HuH-7.5 (cell line): ENCODE measurements around the gene SMYD1.
A peak's percentile ranks its signal among the peaks of the same experiment; 100 is the strongest.

Source experiments
- DNase-seq: peaks from one replicate; pipeline ENCODE4 v3.0.0; 2011; ENCODE audit warnings: low spot score

SMYD1 gene

DNA sequence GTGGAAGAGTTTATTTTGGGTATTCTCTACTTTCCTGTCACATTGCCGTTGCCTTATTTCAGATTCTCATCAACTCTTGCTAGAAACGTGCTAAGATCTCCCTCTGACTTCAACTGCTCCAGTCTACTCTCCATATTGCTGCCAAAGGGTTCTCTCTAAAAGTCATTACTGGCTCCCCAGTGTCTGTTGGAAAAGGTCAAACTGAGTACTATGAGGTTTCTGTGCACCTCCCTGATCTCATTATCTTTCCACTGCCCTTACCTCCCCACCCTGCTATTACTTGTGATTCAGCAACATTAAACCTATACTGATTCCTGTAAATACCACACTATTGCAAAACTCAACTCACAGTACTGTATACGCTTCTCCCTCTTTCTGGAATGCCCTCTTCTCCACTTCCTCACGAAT, 10.2 kb upstream of the SMYD1 start:
- no peak for DNase-seq

DNA sequence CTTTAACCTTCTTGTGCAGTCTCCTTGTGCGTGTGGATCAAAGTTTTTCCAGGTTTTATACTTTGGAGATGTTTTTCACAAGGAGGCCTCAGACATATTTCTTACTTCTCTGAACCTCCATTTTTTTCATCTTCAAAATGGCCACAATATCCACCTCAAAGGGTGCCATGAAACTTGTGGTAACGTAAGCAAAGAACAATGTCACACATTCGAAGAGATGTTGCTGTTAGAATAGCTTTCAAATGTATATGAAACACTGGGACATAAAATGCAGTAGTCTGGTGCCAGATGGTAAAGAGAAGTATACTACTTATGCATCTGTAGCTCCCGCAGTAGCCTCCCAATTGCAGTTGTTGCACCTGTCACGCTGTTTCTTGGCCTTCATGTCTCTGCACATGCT, 9.4 kb upstream of the SMYD1 start:
- DNase-seq: no peak

DNA sequence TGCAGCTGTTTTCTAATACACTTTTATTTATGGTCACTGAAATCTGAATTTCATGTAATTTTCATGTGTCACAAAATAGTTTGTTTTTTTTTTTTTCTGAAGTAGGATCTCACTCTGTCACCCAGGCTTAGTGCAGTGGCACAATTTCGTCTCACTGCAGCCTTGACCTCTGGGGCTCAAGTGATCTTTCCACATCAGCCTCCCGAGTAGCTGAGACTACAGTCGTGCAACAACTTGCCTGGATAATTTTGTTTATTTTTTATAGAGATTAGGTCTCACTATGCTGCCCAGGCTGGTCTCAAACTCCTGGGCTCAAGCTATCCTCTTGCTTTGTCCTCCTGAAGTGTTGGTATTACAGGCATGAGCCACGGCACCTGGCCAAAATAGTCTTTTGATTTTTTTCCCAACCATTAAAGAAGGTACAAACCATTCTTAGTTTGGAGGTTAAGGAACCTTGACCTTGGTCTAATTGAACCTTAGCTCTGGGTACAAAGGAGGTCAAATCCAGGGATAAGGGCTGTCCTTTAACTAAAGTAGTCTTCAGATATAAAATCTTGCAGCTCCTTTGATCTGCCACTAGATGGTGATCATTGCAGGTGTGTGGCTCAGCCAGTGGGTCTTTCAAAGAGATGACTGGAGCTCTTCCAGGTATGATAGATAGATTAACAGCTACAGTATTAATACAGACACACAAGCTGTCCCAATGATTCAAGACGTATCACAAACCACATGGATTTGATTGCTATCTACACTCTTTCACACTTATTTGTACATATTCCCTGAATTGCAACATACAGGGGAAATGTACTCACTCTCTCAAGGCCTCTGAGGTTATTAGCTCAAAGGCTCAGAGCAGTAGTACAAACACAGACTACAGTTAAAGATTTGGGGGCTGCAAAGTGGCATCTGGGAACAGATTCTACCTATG, 7.4 kb upstream of the SMYD1 start:
- DNase-seq: peak; percentile 76

DNA sequence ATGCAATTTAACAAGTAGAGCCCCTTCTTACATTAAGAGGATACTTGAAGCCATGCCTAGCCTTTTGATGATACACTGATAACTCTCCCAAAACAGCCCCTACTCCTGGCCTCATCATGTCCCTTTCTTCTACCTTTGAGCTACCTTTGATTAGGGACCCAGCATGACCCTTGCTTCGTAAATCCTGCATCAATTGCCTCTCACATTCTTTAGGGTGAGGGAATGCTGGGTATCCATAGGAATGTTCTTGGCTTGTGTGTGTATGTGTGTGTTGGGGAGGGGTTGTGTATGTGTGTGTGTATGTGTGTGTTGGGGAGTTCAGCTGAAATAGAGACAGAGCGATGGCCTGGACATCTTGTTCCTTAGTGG, 6.7 kb upstream of the SMYD1 start:
- no peak for DNase-seq

DNA sequence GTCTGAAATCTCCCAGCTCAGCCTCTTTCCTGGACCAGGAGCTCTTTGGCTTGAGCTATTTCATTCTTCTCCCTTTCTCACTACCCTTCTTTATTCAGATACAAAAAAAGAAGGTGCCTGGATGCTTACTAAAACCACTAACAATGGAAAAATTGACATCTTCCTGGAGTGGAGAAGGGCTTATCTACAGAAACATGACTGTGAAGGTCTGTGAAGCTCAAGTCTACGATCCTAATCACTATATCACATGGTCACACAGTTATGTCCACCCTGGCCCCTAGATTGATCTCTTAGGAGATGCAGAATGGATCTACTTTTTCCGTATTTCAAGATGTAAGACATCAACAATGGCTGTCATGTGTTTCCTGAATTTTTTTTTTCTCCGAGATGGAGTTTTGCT, 6.3 kb upstream of the SMYD1 start:
- no peak for DNase-seq

DNA sequence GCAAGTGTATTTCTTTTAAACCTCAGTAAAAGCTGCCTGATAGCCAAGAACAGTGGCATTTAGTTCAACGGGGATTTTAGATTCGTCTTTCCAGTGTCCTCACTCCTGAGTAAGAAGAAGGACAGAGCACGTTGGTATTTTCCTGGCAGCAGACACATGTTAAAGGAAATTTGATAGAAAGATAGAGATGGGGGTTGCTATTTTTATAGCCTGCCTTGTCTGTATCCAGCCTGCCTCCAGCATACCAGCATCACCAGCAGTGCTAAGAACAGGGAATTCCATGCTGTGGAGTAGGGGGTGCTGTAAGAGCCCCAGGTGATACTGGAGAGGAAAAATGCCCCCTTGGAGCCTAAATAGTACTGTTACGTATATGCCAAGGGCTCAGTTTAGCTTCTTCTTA, 1.1 kb upstream of the SMYD1 start:
- DNase-seq: no peak

DNA sequence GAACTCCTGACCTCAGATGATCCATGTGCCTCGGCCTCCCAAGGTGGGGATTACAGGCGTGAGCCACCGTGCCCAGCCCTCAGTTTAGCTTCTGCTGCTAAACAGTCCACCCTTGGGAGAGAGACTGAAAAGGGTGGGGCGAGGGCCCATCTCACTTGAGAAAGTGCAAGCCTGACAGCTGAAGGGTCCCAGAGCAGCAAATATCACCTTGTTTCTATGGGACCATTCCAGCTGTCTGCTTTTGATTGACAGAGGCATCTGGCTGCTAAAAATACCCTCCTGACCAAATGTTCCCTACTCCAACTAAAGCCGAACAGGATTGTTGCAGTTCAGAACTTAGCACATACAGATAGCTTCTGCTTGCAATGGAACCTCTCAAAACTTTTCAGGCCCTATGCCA, 436 bp upstream of the SMYD1 start:
- DNase-seq: no peak

DNA sequence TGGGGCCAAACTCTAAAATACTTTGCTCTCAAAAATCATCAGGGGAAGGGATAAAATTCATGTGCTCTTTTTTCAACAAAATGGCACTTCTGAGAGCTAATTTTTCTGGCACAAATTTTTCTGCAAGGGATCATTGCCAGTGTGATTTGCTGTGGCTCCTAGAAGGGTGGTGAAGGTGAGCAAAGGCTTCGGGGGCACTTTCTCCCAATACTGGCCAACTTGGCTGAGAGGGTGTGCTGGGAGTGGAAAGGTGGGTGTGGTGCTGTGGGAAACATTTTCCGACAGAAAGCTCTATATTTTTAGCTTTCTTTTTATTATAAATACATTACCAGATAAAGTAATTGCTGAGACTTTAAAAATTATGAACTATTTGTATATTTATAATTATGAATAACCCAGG, 419 bp downstream of the SMYD1 start:
- no peak for DNase-seq

DNA sequence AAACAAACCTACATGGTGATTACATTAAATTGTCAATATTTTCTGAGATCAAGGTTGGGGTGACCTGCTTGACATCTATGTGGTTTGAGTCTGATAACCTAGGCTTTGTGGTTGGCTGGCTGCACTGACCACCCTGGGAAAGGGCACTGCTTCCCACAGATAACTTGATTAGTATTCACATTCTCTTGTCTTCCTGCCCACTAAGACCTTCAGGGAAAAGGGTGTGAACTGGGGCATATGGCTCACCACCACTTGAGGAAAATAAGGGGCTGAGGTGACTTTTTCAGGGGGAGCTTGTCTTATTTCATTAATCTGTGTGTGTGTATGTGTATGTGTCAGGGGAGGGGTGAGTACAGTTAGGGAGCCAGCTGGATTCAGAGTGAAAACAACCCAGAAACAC, 1.5 kb downstream of the SMYD1 start:
- DNase-seq: no peak

DNA sequence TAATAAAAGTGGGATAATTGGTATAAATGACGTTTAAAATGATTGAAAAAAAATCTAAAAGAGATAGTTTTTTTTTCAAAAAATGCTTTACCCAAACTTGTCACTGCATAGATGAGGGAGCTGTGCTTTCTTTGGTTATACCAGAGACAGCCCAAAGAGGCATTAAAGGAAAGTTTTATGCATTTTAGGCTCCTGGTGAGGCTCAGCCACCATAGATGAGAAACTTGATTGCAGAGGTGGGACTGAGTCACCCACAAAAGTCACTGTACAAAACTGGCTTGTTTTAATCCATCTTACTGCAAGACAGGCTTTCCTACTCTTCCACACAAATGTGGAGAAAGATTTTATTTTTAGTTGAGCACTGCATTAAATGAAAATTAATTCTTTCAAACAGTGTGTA, 2.4 kb downstream of the SMYD1 start:
- DNase-seq: no peak

DNA sequence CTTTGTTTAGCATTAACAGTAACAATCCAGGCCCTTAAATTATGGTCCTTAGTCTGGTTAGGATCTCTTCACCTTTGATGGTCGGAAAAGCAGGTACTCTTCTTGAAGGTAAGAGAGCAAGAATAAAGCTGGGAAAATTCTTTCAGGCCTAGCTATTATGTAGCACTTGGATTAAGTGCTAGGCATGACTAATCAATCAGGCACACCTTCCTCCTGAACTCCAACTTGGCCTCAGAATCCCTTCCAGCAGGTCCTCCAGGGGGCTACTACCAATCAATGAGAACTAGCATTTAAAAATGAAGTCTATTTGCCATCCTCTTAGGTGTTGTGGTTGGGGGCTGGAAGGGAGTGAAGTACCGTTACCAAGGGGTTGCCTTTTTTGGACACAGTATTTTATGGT, 3.7 kb downstream of the SMYD1 start:
- DNase-seq: no peak

DNA sequence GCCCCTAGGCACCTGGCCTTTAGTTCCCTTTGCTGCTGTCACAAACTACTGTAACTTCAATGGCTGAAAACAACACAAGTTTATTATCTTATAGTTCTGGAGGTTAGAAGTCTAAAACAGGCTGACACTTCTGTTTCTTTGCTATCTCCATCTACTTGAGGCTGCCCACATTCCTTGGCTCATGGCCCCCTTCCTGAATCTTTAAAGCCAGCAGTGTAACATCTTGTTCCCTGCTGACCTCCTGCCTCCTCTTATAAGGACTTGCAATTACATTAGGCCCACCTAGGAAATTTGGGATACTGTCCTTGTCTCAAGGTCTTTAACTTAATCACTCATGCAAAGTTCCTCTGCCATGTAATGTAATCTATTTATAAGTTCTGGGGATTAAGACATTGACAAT, 6.5 kb downstream of the SMYD1 start:
- no peak for DNase-seq

DNA sequence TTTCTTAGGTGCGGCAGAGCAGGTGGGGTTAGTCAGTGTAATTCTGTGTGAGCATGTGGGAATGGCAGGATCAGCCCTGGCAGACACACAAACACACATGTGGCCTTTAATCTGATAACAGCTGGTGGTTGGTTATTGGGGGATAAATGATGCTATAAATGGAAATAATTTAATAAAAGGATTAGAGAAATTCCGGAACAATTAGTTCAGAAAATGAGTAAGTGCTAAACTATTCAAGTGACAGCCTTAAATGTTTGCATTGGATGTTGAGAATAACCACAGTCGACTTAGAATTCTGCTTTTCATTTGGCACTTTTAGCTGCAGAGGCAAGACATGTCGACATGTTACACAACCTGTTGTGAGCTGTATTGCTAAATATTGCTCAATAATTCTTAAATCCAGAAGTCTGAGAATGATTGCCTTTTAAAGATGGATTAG, 7.2 kb downstream of the SMYD1 start:
- DNase-seq: no peak

DNA sequence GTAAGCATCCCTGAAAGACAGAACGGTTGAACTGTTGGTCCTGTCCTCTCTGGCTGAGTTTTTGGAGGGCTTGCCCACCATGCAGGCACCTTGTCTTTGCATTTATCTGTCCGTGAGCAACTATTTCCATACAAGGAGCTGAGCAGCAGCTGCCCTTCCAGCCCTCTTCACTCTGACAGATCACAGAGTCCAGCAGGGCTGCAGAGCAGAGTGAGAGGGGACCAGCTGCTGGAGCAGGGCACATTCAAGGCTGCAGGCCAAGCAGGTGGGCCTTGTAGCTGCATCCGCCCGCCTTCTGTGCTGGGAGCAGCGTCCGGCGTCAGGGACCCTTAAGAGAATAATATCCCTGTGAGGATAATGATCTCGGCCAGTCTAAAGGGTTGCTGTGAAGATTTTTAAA, 9.5 kb downstream of the SMYD1 start:
- no peak for DNase-seq

DNA sequence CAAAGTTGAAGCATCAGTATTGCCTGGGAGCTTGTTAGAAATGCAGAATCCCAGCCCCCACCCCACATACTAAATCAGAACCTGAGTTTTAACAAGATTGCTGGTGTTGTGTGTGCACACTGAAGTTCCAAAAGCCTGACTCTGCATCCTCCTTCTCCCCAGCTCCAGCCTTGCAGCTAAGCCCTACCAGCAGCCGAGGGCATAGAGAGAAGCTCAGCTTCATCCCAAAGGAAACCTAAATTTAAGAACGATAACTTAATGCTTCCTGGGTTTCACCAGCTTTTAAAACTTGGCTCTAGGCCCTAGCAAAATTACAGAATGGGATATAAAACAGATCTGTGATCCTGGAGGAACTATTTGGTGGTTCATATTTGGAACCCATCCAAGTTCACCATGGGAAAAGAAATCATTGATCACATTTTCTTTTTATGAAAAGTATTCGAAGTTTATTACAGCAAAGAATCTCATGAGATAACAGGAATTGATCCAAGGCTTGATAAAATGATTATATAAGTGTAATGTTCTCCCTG, 11.1 kb downstream of the SMYD1 start:
- no peak for DNase-seq

DNA sequence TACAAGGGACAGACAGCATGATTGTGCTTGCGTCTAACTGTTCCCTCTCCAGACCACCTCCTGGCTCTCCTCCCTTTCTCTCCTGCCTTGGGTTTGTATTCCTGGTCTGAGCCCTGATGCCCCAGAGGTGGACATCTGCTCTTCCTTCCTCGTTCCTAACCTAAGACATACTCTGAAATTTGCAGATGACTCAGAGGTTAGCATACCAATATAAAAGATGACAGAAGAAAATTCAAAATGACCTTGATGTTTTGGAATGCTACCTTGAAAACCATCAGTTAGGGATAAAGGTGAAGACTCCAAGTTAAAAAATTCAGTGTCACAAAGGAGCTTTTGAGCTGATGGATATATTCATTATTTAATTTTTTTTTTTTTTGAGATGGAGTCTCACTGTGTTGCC, 12.9 kb downstream of the SMYD1 start:
- no peak for DNase-seq

DNA sequence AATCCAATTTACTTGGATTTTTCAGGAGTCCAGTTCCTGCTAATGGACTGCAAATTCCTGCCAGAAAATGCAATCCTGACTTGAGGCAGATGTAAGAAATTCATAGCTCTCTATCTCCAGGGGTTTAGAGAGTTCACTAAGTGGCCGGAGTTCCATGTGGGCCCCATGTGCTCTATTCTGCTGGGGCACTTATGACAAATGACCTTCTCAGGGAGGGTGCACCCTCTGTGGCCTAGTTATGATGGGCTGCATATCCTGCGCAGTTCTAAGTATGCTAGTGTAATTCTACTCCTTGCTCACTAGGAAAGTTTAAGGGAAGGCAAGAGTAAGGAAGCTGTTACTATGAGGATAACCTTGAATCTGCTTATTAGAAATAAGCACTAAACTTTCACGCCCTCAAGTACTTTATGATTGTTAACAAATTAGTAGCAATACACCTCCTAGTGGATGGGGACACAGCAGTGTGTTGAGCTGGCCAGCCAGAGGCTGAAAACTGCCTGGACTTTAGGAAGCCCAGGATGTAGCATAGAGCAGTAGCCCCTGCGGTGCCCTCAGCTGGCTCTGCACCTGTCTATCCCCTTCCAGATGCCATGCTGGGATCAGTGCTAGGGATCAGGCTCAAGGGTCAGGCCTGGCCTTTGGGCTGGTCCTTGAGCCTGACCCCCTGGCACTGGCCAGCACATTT, 14.4 kb downstream of the SMYD1 start:
- no peak for DNase-seq

DNA sequence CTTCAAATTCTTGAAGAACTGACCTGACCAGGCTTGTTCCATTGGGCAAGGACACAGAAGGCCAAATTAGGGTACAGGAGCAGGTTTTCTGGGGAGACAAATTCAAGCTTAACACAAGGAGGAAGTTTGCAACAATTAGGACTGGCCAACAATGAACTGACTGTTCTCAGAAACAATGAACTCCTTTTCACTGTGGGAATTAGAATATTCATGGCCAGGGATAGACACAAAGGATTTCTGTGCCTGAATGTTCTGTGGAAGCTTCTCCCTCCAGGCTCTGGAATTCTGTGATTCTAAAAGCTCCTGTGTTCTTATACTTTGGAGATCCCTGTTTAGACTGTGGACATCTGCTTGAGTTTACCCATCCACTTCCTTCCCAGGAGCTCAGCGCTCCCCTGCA, 15.2 kb downstream of the SMYD1 start:
- DNase-seq: no peak

DNA sequence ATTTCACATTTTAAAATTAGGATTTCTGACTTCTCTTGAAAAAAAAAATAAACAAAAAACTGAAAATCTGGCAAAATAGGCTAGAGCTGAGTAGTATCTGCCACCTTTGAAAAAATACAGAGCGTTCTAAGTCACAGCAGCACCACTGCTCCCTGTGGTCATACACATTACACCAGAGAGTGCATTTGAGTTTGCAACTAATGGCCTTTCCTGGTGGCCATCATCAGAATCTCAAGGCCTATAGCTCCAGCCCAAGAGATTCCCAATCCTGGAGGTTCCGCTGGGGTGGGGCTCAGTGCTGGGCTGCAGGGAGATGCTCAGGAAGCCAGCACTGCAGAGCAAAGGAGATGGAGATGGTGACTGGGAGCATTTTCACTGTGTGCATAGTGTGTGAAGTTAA, 17.5 kb downstream of the SMYD1 start:
- DNase-seq: no peak

DNA sequence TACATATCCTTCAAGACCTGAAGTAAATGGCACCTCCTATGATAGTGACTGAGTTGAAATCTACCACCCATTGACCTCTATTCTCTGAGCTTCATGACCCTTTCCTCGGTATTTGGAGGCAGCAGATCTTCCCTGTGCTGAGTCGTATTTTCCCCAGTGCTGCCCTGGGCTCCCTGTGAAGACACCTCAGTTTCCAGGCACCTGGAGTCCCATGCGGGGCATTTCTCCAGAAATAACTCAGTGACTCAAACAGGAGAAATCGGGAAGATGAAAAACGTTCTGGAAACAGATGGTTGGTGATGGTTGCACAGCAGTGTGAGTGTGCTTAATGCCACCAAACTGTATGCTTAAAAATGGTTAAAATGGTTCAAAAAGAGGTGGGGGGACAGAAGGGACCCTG, 18.0 kb downstream of the SMYD1 start:
- DNase-seq: no peak

DNA sequence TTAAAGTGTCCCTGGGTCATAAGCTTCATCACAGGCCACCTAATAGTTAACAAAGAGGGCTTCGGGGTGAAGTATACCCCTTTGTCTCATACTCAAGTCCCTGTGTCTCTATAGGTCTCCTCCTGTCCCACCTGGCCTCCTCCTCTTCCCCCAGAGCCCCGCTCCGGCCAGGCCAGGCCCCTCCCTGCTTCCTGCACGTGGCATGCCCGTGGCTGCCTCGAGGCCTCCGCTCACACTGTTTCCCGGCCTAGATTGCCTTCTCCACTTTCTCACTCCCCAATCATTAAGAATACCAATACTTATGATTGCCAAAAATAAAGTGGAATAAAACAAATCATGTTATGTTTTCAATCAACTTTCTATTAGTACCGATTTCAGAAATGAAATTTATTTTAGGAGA, 18.8 kb downstream of the SMYD1 start:
- DNase-seq: no peak

DNA sequence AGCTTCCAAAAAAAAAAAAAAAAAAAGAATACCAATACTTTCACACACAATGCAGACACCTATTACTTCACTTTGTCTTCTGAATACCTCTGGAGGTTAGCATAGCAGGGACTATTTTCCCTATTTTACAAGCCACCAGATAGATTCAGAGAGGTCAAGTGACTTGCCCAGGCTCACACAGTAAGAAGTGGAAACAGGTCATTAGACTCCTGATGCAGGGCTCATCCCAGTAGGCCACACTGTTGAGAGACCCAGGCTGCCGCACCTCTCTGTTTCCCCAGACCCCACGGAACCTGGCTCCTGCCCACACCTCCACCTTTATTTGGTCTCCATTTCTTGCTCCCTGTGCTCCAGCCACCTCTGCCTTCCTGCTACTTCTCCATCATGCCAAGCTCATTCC, 19.4 kb downstream of the SMYD1 start:
- DNase-seq: no peak

DNA sequence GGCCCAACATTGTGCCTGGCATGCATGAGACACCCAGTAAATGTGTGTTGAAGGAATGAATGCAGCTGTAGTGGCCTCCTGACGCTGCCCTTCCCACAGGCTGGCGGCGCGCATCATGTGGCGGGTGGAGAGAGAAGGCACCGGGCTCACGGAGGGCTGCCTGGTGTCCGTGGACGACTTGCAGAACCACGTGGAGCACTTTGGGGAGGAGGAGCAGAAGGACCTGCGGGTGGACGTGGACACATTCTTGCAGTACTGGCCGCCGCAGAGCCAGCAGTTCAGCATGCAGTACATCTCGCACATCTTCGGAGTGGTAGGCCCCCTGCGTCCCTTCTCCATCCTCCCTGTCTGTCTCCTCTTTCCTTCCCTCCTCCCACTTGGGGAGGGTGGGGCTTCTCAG, 20.1 kb downstream of the SMYD1 start:
- DNase-seq: no peak

DNA sequence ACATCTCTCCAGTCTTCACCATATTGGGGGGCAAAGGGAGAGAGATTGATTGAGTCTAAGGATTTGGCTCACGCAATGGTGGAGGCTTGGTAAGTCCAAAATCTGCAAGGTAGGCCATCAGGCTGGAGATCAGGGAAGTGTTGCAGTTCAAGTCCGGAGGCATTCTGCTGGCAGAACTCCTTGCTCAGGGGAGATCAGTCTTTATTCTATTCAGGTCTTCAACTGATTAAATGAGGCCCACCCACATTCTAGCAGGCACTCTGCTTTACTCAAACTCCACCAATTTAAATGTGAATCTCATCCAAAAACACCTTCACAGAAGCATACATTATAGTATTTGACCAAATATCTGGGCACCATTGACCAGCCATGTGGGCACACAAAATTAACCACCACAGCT, 21.4 kb downstream of the SMYD1 start:
- no peak for DNase-seq
